Spleen (tissue), 7 donors: ENCODE data around the gene ARNT2.

Experiments
- POLR2A ChIP-seq, 3 donors: fragments of 450-650 bp; IDR thresholded peaks; one replicate each; pipeline ENCODE4 v1.5.1; 2017; ENCODE audit warnings: antibody characterized with exemption in 3 of 3, mild to moderate bottlenecking in 1 of 3
- POLR2AphosphoS5 ChIP-seq, 3 donors: sonication (generic); formaldehyde crosslinking; IDR thresholded peaks; one replicate each; pipeline ENCODE4 v1.5.1; 2017; ENCODE audit warnings: antibody characterized with exemption in 3 of 3
- TF ChIP-seq, protein P1 (sequence below), 11 experiments: fragments of 200-600 bp in 7 of 11; fragments of 450-650 bp in 4 of 11; sonication (generic) in 4 of 11; IDR thresholded peaks in 8 of 11; conservative IDR thresholded peaks in 3 of 11; 1 replicate in 7 of 11; 2 replicates in 4 of 11; pipeline versions ENCODE4 v1.4.0 to v1.8.0; 2016 to 2021; ENCODE audit warnings: antibody characterized with exemption in 11 of 11, inconsistent platforms in 4 of 11, mild to moderate bottlenecking in 1 of 11
- donor health status: DM: no; HTN: no; CAD: no; lungs with moderate emphysema.
- donor health status: DM: no; HTN: no; CAD: no.
- donor health status: DM: no; HTN: no; CAD: no.

DNA sequence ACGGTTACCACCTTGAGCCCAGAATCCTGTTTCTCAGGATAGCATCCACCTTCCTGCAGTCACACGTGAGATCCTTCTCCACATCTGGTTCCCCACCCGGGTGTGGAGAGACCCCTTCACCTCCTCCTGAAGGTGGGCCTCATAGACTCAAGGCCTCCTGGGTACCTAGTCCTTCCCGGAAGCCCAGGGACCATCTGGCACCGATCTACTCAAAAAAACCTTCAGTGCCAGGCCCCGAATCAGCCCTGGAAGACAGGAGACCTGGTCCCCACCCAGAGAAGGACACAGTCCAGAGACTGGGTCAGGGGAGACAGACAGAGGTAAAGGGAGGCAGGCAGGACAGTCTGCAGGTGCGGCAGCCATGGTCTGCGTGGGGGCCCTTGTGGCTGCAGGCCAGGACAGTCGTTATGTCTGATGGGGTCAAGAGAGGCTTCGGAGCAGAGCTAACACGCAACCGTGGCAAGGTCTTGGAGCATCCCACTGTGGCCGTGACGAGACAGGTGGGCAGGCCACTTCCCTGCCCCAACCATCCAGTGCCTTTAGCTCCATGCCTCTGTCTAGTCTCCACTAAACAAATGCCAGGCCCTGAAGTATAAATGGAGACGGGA lies 178.7 kb downstream of the ARNT2 start:
- TF ChIP-seq POLR2A (IDR thresholded peaks at IDR 0.05) (no peak), POLR2AphosphoS5 (IDR thresholded peaks at IDR 0.05) (no peak)
- TF ChIP-seq, protein P1, sequence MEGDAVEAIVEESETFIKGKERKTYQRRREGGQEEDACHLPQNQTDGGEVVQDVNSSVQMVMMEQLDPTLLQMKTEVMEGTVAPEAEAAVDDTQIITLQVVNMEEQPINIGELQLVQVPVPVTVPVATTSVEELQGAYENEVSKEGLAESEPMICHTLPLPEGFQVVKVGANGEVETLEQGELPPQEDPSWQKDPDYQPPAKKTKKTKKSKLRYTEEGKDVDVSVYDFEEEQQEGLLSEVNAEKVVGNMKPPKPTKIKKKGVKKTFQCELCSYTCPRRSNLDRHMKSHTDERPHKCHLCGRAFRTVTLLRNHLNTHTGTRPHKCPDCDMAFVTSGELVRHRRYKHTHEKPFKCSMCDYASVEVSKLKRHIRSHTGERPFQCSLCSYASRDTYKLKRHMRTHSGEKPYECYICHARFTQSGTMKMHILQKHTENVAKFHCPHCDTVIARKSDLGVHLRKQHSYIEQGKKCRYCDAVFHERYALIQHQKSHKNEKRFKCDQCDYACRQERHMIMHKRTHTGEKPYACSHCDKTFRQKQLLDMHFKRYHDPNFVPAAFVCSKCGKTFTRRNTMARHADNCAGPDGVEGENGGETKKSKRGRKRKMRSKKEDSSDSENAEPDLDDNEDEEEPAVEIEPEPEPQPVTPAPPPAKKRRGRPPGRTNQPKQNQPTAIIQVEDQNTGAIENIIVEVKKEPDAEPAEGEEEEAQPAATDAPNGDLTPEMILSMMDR (IDR thresholded peaks at IDR 0.05 in 8 of 11, conservative IDR thresholded peaks at IDR 0.05 in 3 of 11), result no peak
